NCI-H774 (cell line): Measurements from ENCODE around the gene GPR141.

ENCODE experiments used
- DNase-seq: peaks from one replicate; lab custom pipeline; 2025; lab: John Stamatoyannopoulos, UW

The GPR141 gene, protein sequence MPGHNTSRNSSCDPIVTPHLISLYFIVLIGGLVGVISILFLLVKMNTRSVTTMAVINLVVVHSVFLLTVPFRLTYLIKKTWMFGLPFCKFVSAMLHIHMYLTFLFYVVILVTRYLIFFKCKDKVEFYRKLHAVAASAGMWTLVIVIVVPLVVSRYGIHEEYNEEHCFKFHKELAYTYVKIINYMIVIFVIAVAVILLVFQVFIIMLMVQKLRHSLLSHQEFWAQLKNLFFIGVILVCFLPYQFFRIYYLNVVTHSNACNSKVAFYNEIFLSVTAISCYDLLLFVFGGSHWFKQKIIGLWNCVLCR

DNA sequence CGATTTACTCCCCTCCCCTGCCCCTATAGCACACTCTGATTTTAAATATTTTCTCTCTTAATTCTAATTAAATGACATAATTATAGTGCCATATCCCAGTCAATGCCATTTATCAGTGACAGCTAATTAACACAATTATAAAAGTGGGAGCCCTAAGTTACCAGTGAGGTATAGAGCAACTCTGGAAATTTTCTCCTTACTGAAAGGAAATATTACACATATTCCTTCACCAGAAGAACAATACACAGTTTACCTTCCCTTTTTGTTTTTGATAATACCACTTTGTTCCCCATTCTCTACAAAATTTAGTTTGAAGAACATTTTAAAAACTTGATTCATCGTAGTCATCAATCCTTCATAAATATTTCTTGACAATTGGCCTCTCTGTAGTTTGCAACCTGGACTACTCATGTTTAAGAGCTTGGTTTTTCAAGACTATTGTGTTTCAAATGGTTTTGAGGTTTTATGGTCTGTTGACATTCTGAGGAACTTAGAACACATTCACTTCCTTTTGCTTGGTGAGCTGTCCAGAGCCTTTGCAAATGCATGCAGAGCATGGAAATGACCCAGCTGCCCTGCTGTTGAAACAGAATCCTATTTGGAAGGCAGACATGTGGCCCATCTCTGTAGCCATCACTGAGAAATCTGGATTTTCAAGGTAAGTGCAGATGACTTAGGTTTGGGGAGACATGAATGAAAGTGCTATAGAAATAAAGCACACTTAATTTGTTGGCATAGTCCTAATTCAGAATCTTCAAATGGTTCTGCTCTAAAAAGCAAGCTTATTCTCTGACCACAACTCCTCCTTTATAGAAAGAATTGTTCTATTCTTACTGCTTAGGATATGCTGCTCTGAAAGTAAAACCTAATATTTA is at the start of gene GPR141:
Gene GPR141 (plus strand): TSS at position 521 of the 875 bp plus-strand sequence. CDS start 56,628 bp downstream, outside the sequence.
- DNase-seq = no peak

DNA sequence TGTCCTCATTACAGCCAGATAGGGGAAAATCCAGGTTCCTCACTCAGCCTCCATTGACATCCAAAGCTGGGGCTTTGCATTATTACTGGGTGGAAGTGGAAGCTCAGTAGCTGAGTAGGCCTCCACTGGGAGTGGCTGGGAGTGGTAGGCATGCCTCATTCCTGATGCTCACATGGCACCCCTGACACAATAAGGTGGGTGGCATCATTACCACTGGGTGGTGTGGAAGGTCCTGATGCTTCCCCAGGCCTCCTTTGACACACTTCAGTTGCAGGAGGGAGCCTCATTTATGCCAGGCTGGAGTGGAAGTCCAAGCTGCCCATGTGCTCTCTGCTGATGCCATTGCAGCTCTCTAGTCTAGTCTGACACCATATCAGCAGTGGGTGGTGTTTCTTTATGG is 48.2 kb upstream of the GPR141 start:
- DNase-seq = no peak

DNA sequence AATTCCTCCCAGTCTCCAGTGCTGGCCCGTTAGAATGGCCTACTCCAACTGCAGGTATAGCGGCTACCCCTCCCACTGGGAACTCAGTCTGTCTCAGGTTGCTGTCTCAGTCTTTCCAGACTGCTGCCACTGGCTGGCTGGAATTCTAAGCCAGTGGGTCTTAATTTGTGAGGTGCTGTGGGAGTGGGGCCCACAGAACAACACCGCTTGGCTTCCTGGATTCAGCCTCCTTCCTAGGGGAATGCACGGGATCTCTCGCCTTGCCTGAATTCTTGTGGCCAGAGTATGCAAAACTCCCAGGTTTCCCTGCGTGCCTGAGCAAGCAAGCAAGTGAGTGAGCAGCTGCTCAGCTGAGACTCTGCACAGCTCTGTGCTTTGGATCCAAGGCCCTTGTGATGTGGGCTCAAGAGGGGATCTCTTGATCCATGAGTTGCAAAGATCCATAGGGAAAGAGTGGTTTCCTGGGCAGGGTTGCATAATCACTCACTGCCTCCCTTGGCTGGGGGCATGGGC is 41.5 kb upstream of the GPR141 start:
- no peak for DNase-seq

DNA sequence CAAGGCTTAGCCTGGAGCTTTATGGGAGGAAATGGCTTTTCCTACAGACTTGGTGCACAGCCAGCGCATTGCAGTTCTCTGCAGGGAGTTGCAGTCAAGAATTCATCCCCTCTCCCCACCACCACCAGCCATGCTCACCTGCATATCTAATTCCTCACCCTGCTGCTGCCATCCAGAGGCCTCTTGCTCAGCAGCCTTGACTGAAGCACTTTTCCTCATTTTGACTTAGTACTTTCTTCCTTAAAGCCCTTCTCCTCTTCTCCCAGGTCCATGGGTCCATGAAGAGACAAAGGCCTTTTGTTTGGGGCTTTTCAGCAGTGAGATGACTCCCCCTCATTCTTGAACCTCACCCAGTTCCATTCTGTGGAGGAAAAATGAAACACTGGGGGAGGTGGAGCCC is 39.7 kb upstream of the GPR141 start:
- DNase-seq = no peak

DNA sequence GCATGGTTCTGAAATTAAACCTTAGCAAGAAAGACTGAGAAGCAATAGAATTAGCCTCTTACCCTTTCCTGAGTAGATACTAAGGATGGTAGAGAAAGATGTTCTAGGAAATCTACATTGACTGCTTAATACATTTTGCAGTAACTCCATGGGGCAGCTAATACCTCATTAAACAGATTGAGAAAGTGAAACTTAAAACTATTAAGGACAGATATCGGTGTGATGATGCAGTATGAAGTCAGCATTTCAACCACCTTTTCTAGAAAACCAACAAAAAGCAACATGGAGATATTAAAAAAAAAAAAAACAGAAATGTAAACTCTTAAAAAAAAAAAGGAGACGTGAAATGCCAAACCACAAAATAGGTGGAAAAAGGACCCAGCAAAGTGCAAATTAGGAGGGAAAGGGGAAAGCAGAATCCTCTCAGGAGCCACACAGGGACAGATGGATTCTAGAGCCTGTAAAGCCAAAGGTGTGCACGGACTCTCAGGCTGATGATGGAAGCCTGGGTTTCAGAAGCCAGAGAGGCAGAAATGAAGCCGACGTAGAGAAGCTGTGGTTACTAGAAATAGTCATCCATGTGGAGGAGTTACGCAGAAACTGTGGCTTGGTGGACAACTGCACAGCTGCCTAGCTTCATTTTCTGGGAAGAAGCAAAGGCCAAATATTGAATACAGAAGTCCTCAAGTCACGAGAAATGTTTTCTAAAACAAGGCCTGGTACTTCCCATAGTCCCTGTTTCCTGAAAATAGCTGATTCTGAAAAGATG is 38.1 kb upstream of the GPR141 start:
- DNase-seq = no peak

DNA sequence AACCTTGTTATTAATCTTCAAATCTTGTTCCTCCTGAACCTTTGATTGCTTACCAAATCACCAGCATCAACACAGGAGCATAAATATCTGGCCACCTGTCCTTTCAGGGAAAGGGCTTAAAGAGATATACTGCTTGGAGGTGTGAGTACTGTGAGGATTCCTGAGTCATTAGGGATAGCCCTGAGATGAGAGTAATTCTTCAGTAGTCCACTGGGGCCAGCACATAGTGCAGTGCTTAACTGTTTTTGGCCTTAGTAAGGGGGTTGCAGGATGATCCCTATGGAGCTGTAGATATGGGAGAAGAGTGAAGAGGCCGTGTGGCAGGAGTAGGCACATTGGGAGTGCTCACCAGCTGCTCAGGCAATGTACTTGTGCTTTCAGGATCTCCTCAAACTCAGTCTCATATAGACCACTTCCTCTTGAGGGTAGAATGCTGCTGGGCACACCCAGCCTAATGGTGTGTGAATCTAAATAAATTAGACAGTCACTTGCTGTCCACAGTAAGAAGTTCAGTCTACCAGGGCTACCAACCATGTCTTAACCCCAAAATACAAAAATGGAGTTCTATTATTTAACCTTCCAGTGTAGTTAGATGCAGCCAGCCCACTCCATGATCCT is 26.5 kb upstream of the GPR141 start:
- DNase-seq = no peak

DNA sequence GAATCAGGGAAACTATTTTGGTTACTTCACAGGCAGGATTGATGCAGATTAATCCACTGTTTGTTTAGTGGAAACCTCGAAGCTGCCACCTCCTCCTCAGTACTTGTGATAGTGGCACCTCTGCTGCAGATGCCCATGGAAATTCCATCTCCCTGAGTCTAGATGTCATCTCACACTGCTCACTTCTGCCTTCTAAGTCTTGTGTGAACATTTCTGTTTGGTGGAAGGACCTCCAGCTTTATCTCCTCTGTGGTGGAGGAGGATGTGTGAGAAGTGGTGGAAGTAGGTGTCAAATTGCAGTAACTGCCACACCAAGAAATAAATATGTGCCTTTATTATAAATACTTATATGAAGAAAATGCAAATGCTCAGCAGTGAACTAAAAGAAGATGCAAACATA is 25.8 kb upstream of the GPR141 start:
- DNase-seq = no peak

DNA sequence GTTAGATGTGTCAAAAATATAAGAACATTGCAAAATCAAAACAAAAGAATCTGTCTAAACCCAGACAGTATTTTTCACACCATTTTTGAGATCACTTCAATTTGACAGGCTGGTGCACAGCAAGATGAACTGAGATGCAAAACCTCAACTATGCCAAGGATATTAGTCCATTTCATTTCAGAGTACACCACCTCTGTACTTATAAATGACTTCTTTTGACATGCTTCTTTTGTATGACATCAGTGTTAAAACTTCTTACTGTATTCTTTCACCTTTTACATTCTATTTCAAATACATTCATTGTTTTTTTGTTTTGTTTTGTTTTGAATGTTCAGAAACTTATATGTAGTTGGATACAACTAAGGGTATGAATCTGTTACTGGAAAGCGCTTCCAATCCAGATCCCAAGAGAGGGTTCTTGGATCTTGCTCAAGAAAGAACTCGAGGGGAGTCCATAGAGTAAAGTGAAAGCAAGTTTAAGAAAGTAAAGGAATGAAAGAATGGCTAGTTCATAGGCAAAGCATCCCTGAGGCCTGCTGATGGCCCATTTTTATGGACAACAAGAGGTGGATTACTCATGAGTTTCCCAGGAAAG is 23.5 kb upstream of the GPR141 start:
- no peak for DNase-seq

DNA sequence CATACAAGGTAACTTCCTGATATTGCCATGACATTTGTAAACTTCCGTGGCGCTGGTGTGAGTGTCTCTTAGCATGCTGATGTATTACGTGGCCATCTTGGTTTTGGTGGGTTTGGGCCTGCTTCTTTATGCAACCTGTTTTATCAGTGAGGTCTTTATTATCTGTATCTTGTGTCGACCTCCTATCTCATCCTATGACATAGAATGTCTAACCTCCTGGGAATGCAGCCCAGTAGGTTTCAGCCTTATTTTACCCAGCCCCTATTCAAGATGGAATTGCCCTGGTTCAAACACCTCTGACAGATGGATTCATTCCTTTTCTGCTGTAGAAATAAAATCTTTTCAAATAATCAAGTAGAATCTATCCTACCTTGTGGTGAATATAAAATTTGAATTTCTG is 23.0 kb upstream of the GPR141 start:
- DNase-seq = no peak

DNA sequence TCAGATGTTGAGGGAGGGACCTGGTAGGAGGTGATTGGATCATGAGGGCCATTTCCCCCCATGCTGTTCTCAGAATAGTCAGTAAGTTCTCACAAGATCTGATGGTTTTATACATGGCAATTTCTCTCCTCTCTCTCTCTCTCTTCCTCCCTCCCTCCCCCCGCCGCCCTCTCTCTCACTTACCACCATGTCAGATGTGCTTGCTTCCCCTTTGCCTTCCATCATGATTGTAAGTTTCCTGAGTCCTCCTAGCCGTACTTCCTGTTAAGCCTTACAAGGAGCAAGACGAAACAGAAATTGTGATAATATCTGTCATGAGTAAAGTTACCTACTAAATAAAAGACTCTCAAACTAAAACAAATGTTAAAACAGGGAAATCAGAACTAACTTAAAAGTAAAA is 19.9 kb upstream of the GPR141 start:
- DNase-seq = no peak

DNA sequence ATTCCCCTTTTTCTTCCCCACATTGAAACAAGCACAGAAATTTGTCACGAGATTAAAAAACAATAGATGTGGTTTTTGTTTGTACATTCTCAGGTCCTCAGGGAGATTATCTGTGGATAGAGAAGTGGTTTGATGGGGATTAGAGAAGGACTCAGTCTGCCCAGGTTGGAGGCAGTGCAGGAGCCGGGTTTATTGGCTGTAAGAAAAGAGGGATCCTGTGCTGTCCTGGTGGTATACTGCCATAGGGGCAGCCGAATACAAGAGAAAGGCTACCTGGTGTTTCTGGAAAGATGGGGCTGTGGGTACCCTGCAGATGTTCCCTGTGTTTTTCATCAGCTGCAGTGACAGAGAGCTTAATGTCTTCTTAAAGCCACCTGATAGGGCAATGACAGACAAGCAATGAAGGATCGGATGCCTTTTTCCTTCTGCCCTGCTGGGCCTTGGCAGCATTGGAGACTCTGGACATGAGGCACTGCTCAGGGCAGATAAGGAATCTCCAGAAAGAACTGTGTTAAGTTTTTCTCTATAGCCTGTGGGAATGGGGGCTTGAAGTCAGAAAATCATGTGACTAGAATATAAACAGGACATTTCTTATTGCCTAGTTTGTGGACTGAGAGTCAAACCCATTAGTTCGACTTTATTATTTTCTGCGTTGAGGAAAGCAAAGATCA is 18.1 kb upstream of the GPR141 start:
- no peak for DNase-seq

DNA sequence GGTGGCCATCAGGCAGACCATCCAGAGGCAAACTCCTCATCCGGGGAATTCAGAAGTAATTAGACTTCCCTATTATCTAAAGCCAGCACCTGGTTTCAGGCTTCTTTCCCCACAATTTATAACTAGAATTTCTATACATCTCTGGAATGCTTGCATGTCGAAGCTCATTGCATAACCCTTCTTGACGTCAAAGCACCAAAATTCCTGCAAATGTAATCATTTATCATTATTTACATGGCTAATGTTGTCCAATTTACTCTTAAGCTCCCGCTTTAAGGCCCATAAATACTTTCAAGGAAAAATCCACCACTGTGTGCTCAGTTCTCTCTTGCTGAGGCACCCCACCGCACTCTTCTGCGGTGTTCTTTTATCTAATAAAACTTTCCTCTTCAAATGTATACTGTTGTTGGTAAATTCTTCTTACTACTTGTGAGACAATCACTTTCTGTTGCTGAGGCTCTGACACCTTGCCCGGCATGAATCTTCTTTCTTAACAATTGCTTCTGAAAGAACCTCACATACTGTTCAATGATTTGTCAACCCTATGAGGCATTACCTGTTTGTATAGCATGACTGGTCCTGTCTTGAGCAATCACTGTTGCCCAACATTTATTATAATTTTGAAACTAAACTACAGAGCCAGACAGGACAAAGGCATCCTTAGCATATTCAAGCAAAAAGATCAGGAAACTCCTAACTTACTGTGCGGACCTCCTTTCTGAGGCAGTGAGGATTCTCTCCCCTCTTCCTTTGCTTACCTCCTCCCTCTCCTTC is 17.4 kb upstream of the GPR141 start:
- DNase-seq = no peak

DNA sequence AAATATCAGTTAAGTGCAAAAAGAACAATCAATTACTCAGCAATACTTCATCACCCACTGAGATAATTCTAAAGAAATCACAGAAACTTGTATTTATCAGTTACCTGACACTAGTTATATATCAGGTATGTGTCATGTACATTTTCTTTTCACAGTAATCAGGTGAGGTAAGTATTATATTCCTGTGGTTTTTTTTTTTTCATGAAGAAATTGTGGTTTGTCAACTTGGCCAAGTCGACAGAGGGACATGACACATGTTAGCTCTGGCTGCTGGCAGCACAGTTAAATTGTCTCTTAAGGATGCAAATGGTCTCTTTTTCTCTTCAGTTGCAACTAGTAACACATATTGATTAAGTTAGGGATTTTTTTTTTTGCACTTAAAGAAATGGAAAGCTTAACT is 13.7 kb upstream of the GPR141 start:
- DNase-seq = no peak

DNA sequence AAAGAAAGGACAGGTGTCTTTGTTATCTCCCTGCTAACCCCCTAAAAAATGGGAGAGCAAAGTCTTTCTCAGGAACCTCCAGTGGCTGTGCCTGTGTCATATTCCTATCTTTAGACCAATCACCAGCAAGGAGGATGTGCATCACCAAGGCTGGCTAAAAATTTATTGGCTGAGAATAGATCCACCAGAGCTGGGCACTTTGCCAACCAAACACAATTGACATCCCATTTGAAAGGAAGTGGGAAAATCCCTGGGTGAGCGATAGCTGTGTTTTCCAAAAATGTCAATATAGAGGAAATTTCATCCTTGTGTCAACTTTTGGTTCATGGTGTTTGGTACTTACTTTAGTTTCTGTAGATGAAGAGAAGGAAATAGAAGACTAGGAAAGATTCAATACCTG is 13.1 kb upstream of the GPR141 start:
- no peak for DNase-seq

DNA sequence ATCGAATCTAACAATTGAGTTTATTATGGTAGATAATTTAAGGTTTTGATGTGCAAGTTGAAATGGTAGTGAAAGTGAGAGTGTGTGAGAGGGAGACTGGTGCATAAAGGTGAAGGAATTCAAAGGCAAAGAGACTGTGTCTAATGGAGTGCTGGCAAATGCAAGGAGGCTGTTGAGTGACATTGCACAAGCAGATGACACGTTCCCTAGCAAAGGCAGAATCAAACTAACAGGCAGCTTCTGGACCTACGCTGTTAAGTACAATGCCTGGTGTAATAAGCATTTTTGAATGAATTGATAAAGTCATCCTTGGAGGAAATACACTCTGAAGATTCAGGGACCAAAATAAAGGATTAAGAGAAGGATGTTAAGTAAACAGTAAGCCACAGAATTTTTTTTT is 11.7 kb upstream of the GPR141 start:
- no peak for DNase-seq

DNA sequence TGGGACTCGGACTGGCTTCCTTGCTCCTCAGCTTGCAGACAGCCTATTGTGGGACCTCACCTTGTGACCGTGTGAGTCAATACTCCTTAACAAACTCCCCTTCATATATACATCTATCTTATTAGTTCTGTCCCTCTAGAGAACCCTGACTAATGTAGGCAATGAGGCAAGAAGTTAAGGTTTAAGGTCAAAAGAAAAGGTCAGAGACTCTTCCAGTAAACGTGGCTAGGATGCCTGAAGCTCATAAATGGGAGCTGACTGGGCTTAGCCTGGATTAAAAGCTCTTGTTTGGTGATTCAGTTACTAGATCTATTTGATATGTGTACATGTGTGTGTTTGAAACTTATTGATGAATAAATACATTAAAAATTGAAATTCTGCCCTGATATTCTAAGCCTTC is 10.6 kb upstream of the GPR141 start:
- DNase-seq = no peak

DNA sequence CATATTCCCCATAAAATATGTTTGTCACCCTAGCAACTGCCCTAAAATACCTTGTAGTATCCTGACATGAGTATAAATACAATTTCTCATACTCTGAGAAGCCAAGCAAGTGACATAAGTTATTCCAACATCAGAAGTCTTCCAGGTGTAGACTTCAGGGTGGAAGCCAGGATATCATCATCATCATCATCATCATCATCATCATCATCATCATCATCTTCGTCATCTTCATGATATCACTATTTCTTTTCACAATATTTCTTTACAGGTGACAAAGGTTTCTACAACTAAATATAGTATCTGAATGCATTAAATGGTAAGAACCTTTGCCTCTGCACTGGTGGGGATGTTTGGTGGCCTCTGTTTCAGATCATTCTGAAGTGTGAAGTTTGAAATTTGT is 10.0 kb upstream of the GPR141 start:
- DNase-seq = no peak

DNA sequence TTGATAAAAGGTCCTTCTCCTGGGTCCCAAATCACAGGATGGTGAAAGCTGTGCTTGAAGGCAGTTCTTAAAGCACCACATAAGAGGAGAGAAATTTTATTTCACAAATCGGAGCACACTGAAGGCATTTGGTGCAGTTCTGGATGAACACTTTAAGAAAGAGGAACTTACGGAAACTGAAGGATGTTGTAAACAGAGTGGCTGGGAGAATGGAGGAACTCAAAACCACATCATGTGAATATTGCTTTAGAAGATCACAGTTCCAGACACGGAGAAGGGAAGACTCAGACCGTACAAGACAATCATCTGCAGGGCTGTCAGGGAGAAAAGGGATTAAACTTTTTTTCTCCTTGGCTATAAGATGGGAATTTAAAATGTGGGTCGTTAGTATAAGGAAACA is 9.0 kb upstream of the GPR141 start:
- no peak for DNase-seq

DNA sequence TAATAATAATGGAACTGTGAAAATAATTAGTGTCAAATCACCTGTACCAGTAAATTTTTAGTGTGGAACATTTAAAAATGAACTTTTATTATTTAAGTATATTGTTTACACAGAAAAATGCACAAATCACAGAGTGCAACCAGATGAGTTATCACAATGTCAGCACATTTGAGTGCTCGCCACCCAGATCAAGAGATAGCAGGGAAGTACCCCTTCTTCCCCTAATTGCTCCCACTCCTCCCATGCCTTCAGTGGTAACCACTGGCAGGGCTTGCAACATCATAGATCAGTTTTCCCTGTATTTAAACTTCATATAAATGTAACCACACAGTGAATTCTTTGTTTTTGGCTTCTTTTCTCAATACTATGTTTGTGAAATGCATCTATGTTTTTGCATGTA is 7.8 kb upstream of the GPR141 start:
- no peak for DNase-seq

DNA sequence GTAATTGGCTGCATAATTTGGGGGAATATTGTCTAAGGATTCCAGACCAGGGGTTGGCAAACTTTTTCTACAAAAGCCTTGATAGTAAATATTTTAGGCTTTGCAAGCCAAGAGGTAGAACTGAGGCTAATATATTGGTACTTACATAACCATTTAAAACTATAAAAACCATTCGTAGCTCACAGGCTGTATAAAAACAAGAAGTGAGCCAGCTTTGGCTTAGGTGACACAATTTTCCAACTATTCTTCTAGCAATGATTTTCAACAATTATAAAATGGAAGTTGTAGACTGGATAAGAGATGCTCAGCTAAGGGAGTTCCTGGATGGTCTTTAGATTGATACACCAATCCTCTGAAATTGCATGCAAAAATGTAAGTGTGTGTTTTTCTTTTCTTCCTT is 1.4 kb downstream of the GPR141 start:
- no peak for DNase-seq
